ENCODE data around the gene MBNL2. TPM values are rescaled to one million over a fixed set of nuclear protein-coding genes. Genes with fewer than 3 reads are reported as not detected.

MBNL2 gene
- total and polyA plus RNA-seq, 10 of the 15 experiments (the other 5 are each of a cell fraction or from before 2014, with no cell fraction given), result 1.6 to 9.7 (median 6.7) TPM

GRCh38 chr13:97414392-97414791 lies 192.3 kb downstream of the MBNL2 start:
- no peak overlapping the region for H2AFZ ChIP-seq (ENCODE audit: control insufficient read depth, low read depth, low read length)
- H3K4me1 ChIP-seq (ENCODE audit: control insufficient read depth, insufficient read depth, low read length), result no peaks in the 10 kb centered on the region
- no peak for FAIRE-seq
- no peak overlapping the region for H3K4me3 ChIP-seq
- TF ChIP-seq NFIC (IDR thresholded peaks at IDR 0.05; ENCODE audit: low read depth, low read length) (no peak), FOS (IDR thresholded peaks at IDR 0.05; ENCODE audit: borderline replicate concordance, extremely low read depth, insufficient read length) (no peak), RBBP5 (conservative IDR thresholded peaks at IDR 0.05) (no peak), GATAD2B (conservative IDR thresholded peaks at IDR 0.05; ENCODE audit: low read depth) (no peak), BCL3 (IDR thresholded peaks at IDR 0.05; ENCODE audit: borderline replicate concordance, insufficient read depth, low read depth, low read length, poor library complexity, severe bottlenecking) (no peak), ZNF384 (IDR thresholded peaks at IDR 0.05; ENCODE audit: borderline replicate concordance, low read depth, low read length) (no peak), ASH2L (IDR thresholded peaks at IDR 0.05; ENCODE audit: borderline replicate concordance, low read depth) (no peak), BHLHE40 (IDR thresholded peaks at IDR 0.05; ENCODE audit: borderline replicate concordance in 1 of 2, low read depth in 2 of 2, low read length in 1 of 2) (no peak), JUNB (IDR thresholded peaks at IDR 0.05) (no peak), HSF1 (IDR thresholded peaks at IDR 0.05; ENCODE audit: low read depth, low read length) (no peak), MXI1 (IDR thresholded peaks at IDR 0.05; ENCODE audit: low read depth, low read length) (no peak), ZNF592 (IDR thresholded peaks at IDR 0.05) (no peak), RB1 (IDR thresholded peaks at IDR 0.05; ENCODE audit: borderline replicate concordance) (no peak), ETV6 (conservative IDR thresholded peaks at IDR 0.05 in 1 of 2, IDR thresholded peaks at IDR 0.05 in 1 of 2; ENCODE audit: borderline replicate concordance in 1 of 2, low read depth in 1 of 2) (no peak), CREM (IDR thresholded peaks at IDR 0.05; ENCODE audit: low read depth) (no peak), POLR2AphosphoS2 (IDR thresholded peaks at IDR 0.05; ENCODE audit: low read depth, low read length) (no peak)
- H3K27ac ChIP-seq (ENCODE audit: control insufficient read depth, insufficient read depth), result no peak overlapping the region
- H3K9me3 ChIP-seq (replicated peaks; ENCODE audit: control insufficient read depth, insufficient read depth, low read length), result no peaks in the 10 kb centered on the region
- no peaks in the 10 kb centered on the region for H3K36me3 ChIP-seq (ENCODE audit: control insufficient read depth in 2 of 2, insufficient read depth in 2 of 2, low read length in 1 of 2)
- no peak for ATAC-seq
- in situ Hi-C loops (cut with MboI), result no loop called here
- BruUV-seq (replicated peaks), result no TSS peak
- CTCF ChIA-PET, result interaction anchor here (1.6 kb wide), 1 partner anchor 10 kb away, joined by 5 read pairs; no protein-coding TSS in a partner anchor
- DNase-seq (ENCODE audit: low read depth, low spot score), result no peak
- SMC1A ChIA-PET (ENCODE audit: uncharacterized antibody, unreplicated experiment), result interaction anchor here (1.1 to 1.4 kb wide), 2 partner anchors 22 to 105 kb away, joined by 3 read pairs; no protein-coding TSS in a partner anchor
- no peak overlapping the region for H3K4me2 ChIP-seq (ENCODE audit: control insufficient read depth, insufficient read depth)
- no peaks in the 10 kb centered on the region for H3K27me3 ChIP-seq (replicated peaks in 1 of 2; ENCODE audit: control insufficient read depth in 2 of 2, insufficient read depth in 2 of 2, low read length in 1 of 2)
- RAD21 ChIA-PET (ENCODE audit: unreplicated experiment), result interaction anchor here (0.8 kb wide), 1 partner anchor 19 kb away, joined by 4 read pairs; no protein-coding TSS in a partner anchor
- H3K9ac ChIP-seq (ENCODE audit: control insufficient read depth, insufficient read depth, low read length), result no peak overlapping the region
- H3K79me2 ChIP-seq (ENCODE audit: control insufficient read depth, insufficient read depth, low read length), result no peaks in the 10 kb centered on the region
- POLR2A ChIA-PET, result interaction anchor here (0.5 to 0.7 kb wide), 2 partner anchors 20 to 160 kb away, joined by 4 read pairs; no protein-coding TSS in a partner anchor
- intact Hi-C loops (cut with micrococcal nuclease; ENCODE audit: unreplicated experiment), result no loop called here
- WGBS (ENCODE audit: insufficient coverage, insufficient replicate concordance, low lambda C conversion rate, missing lambda C conversion rate), result 44% methylated on average over 4 of the region's 4 CpGs
- no peaks in the 10 kb centered on the region for H4K20me1 ChIP-seq (ENCODE audit: control insufficient read depth, insufficient read depth)

Data from GM12878 (cell line).